Neural crest cell (in vitro differentiated cells): Measurements from ENCODE around the gene PTPN5. TPM values are rescaled to one million over a fixed set of nuclear protein-coding genes. Genes with fewer than 3 reads are reported as not detected.

Experiments
- DNase-seq: peaks from one replicate; pipeline ENCODE4 v3.0.0; 2021; ENCODE audit warnings: low read depth, mixed read lengths, low spot score
- H3K27ac Mint-ChIP-seq: one replicate; pipeline ENCODE4 v1.8.0; 2021; ENCODE audit warnings: mild to moderate bottlenecking, mixed read lengths; ENCODE audit not compliant: unreplicated experiment
- H3K27me3 Mint-ChIP-seq: 2 replicates; pipeline ENCODE4 v1.8.0; 2021; ENCODE audit warnings: low read depth, mild to moderate bottlenecking, mixed read lengths
- H3K36me3 Mint-ChIP-seq: 2 replicates; pipeline ENCODE4 v1.8.0; 2021; ENCODE audit warnings: low read depth, mild to moderate bottlenecking, mixed read lengths
- H3K4me1 Mint-ChIP-seq: 2 replicates; pipeline ENCODE4 v1.8.0; 2021; ENCODE audit warnings: mixed read lengths
- H3K4me3 Mint-ChIP-seq: one replicate; pipeline ENCODE4 v1.8.0; 2021; ENCODE audit warnings: mild to moderate bottlenecking, mixed read lengths
- H3K9me3 Mint-ChIP-seq: 2 replicates; pipeline ENCODE4 v1.8.0; 2021; ENCODE audit warnings: mixed read lengths
- CTCF ChIP-seq: fragments of 200-600 bp; sonication (generic); conservative IDR thresholded peaks from 2 replicates; pipeline ENCODE4 v1.5.0; 2021; ENCODE audit warnings: antibody characterized with exemption, mild to moderate bottlenecking
- total RNA-seq: library from RNA; stranded (reverse); gene quantifications from 2 replicates; pipeline ENCODE4 v1.2.1, GENCODE V29; 2021

PTPN5 gene
- total RNA-seq, 1 donor from 2014 or later = 6.1 TPM

DNA sequence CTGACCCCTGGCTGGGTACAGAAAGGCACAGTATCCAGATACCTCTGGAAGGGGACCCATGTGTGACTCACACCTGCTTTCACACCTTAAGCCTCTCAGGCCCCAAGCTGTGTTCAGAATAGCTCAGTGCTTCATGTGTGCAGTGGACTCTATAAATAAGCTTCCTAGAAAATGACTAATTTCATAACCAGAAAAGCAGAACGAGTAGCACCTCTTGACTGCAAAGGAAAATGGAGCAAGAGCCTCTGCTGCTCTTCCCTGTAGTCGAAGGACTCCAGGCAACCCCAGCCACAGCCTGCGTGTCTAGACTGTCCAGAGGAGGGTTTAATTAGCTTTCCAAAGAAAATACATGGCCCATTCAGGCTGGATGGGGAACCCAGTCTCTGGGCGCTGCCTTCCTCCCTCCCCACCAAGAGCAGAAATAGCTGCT, 23.1 kb downstream of the PTPN5 start:
- no peak for TF ChIP-seq CTCF
- Mint-ChIP-seq H3K9me3 (no peaks in the 10 kb centered on the region), H3K4me1 (no peaks in the 10 kb centered on the region), H3K27ac (no peak overlapping the region), H3K27me3 (peaks cover 17% of the 10 kb centered on the region), H3K4me3 (no peak overlapping the region), H3K36me3 (no peaks in the 10 kb centered on the region)
- DNase-seq = no peak

- TF ChIP-seq CTCF = no peak
- no peaks in the 10 kb centered on the region for H3K27me3 Mint-ChIP-seq
- DNase-seq = no peak
- no peaks in the 10 kb centered on the region for H3K9me3 Mint-ChIP-seq
- H3K27ac Mint-ChIP-seq = no peak overlapping the region
- H3K36me3 Mint-ChIP-seq = no peaks in the 10 kb centered on the region
- H3K4me3 Mint-ChIP-seq = no peak overlapping the region
- no peaks in the 10 kb centered on the region for H3K4me1 Mint-ChIP-seq
Measured at GRCh38 chr11:18766015-18766414, 25.6 kb downstream of the PTPN5 start.

GRCh38 chr11:18765554-18765953, 26.0 kb downstream of the PTPN5 start:
- Mint-ChIP-seq H3K4me1 (no peaks in the 10 kb centered on the region), H3K9me3 (no peaks in the 10 kb centered on the region), H3K36me3 (no peaks in the 10 kb centered on the region), H3K27ac (no peak overlapping the region), H3K4me3 (no peak overlapping the region), H3K27me3 (no peaks in the 10 kb centered on the region)
- DNase-seq = no peak
- TF ChIP-seq CTCF = no peak

GRCh38 chr11:18761741-18762140, 29.9 kb downstream of the PTPN5 start:
- H3K36me3 Mint-ChIP-seq = no peaks in the 10 kb centered on the region
- TF ChIP-seq CTCF = no peak
- no peak for DNase-seq
- H3K4me3 Mint-ChIP-seq = no peak overlapping the region
- no peaks in the 10 kb centered on the region for H3K9me3 Mint-ChIP-seq
- H3K4me1 Mint-ChIP-seq = peaks cover 4% of the 10 kb centered on the region
- no peaks in the 10 kb centered on the region for H3K27me3 Mint-ChIP-seq
- no peak overlapping the region for H3K27ac Mint-ChIP-seq

DNA sequence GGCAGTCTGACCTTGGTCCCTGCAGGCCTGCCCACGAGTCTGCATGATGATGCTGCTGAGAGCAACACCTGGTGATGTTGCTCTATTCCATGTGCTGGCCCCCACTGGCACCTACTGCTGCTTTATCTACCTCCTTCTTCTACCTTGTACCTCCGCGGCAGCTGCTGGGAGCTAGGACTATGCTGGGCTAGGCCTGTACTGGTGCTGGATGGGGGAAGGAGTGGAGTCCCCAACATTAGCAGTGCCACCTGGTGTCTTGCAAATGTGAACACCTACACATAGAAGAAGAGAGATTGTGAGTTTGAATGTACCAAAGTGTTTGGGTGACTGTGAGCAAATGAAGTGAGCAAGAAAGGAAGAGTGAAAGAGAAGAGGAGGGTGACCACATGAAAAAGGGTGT, 30.5 kb downstream of the PTPN5 start:
- Mint-ChIP-seq H3K9me3 (no peaks in the 10 kb centered on the region), H3K36me3 (no peaks in the 10 kb centered on the region), H3K27ac (no peak overlapping the region), H3K4me1 (peaks cover 4% of the 10 kb centered on the region), H3K27me3 (no peaks in the 10 kb centered on the region), H3K4me3 (no peak overlapping the region)
- no peak for TF ChIP-seq CTCF
- no peak for DNase-seq

DNA sequence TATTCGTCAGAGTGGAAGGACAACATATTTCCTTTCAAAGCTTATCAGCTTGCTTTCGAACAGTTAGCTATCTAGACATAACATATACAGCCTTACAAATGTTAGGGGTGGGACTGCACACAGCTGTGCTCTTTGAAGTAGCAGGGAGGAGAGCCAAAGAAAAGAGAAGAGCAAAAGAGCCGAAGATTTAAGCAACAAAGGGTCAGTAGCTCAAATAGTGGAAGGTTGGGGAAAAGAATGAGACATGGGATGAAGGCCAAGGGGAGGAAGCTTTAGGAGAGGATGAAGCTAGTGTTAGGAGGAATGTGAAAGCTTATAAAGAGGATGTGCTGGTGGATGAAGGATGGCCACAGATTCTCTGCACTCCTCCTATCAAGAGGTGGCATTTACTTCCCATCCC, 33.8 kb downstream of the PTPN5 start:
- H3K27ac Mint-ChIP-seq = no peak overlapping the region
- no peak for DNase-seq
- H3K27me3 Mint-ChIP-seq = no peaks in the 10 kb centered on the region
- peaks cover 13% of the 10 kb centered on the region for H3K4me1 Mint-ChIP-seq
- H3K36me3 Mint-ChIP-seq = no peaks in the 10 kb centered on the region
- TF ChIP-seq CTCF = no peak
- H3K4me3 Mint-ChIP-seq = no peak overlapping the region
- no peaks in the 10 kb centered on the region for H3K9me3 Mint-ChIP-seq
